HG03103 (cell line): Measurements from ENCODE around the gene CAPRIN1.
A peak's percentile ranks its signal among the peaks of the same experiment; 100 is the strongest.
"Not testable (repeated sequence)": the region's sequence is repeated elsewhere in the genome, so short reads cannot be mapped to it uniquely, and the experiment has no call there.

ENCODE experiments used
- ATAC-seq: cut with Tn5 transposase; IDR thresholded peaks from one replicate; pipeline ENCODE4 v1.9.1; 2021; ENCODE audit warnings: low read depth; ENCODE audit not compliant: unreplicated experiment

CAPRIN1 gene

DNA sequence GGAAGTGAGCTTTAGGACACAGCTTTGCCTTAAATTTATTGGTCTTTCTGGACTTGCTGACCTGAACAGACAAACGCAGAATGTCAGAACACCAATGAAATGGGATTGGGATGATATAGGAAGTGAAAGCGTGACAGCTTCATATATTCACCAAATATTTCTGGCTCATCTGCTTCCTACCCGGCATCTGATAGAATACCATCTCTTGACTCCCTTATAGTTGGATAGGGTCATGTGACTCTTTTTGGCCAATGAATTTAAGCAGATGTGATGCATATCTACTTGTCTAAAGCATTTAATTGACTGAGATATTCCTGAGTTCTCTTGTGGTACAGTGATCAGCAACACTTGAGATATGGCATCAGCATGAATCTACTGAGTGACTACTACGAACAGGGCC is 2.5 kb upstream of the CAPRIN1 start:
- no peak for ATAC-seq

DNA sequence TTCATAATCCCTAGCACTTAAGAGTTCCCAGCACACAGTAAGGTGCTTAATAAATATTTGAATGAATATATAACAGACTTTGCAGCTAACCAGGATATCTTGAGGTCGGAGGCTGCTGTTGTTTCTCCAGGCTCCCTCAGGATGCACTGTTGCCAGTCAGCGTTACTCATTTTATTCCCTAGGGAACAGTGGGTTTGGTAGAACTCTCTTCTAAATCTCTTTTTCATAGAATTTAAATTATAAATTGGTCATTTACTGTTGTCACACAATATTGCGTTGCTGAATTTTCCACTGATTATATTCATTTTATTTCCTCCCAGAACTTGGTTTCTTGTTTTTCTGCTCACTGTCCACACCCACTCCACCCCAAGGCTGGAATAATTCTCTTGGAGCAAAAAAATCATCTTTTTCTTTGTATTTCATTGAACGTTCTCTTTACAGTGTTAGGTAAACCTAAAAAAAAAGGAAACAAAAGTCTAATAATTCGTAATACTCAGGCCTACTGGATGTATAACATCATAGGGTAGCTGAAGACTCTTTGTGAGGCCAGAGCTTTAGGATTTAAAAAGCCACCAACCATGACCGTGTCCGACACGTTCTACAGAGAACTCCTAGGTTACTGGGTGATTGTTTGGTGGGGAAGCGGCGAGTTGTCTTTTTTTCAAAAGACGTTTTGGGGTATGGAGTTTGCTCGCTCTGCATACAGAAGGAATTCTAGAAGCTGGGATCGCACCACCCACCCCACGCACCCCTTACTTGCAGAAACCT is 766 bp upstream of the CAPRIN1 start:
- no peak for ATAC-seq

DNA sequence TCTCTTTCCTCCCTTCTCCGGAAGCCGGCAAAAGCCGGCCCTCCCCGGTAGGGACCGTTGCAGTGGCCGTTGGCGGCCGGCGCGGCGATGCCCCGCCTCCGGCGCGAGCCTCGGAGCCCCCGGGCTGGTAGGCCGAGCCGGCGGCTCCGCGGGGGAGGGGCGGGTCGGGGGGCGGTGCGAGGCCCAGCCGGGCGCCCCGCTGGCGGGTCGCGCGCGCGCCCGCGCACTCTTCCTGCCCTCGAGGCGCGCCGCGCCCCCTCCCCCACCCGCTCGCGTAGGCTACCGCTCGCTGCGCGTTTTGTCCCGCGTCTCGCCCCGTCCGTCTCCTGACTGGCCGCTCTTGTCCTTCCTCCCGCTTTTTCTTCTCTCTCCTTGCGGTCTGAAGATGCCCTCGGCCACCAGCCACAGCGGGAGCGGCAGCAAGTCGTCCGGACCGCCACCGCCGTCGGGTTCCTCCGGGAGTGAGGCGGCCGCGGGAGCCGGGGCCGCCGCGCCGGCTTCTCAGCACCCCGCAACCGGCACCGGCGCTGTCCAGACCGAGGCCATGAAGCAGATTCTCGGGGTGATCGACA is 591 bp downstream of the CAPRIN1 start:
- peak; percentile 42 for ATAC-seq

DNA sequence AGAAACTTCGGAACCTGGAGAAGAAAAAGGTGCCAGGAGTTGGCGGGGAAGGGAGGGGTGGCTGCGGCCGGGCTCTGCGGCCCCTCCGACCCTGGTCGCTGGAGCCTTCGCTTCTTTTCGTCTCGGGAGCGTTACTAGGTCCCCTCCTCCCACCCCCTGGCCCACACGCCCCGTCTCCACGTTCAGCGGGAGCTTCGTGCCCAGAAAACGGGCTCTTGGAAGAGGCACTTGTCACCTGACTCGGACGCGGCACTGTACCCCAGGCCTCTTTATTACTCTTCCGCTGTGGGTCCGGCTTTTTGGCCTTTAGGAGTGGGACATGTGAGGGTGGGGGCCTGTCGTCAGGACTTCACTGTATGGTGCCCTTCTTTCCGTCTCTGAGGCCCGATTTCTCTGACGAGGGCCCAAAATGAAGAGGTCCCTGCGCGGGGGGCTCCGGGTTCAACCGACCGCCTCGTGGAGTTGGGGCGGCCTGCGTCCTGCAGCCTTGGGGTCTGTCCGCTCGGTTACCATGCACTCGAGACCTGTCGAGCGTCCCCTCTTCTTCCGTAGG is 1.2 kb downstream of the CAPRIN1 start:
- ATAC-seq: no peak

DNA sequence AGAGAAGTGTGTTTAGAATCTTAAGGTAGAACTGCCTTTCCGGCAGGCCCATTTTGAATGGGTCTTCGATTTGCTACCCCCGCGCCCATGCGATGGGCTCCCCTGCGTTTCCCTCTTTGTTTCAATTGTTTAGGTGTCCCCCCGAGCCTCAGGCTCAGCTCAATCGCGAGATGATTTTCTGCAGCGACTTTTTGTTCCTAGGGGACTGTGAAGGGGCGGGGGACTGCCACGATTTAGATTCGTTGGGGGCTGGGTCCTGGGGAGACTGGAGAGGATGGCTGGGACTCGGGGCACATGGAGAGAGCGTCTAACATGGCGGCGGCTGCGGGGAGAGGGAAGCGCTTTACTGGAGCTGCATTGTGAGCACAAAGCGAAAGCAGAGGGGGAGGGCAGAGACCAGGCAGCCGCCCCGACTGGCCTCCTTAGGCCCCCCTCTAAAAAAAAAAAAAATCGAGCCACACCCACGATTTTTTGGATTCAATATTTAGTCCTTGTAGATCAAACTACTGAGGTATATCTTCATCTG is 1.7 kb downstream of the CAPRIN1 start:
- ATAC-seq: peak; percentile 41

DNA sequence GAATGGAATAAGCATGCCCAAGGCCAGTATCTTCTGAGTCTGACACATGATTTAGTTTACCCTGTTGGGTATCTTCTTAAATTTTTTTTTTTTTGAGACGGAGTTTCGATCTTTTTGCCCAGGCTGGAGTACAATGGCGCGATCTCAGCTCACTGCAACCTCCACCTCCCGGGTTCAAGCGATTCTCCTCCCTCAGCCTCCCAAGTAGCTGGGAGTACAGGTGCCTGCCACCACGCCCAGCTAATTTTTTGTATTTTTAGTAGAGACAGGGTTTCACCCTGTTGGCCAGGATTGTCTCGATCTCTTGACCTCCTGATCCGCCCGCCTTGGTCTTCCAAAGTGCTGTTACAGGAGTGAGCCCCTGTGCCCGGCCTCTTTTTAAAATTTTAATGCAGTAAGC is 2.8 kb downstream of the CAPRIN1 start:
- ATAC-seq: not testable (repeated sequence)

DNA sequence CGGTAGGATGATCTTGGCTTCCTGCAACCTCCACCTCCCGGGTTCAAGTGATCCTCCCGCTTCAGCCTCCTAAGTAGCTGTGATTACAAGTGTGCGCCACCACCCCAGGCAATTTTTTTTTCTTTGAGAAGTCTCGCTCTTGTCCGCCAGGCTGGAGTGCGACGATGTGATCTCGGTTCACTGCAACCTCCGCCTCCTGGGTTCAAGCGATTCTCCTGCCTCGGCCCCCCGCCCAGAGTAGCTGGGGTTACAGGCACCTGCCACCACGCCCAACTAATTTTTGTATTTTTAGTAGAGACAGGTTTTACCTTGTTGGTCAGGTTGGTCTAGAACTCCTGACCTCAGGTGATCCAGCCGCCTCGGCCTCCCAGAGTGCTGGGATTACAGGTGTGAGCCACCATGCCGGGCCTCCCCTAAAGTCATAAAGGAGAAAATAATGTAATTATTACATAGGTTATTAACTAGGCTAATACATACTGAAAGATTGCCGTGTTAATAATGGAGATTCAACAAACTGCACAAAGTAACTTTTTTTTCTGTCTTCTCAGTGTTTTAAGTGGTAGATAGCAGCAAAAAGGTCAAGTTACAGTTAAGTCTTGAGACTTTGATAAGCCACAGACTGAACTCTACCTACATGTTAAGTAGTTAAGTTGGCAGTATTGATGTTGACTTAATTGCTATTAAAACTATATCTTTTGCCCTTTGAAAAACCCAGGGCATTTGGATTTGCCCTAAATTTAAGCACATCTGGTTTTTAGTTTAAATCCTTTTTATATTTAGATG is 3.9 kb downstream of the CAPRIN1 start:
- ATAC-seq: no peak

DNA sequence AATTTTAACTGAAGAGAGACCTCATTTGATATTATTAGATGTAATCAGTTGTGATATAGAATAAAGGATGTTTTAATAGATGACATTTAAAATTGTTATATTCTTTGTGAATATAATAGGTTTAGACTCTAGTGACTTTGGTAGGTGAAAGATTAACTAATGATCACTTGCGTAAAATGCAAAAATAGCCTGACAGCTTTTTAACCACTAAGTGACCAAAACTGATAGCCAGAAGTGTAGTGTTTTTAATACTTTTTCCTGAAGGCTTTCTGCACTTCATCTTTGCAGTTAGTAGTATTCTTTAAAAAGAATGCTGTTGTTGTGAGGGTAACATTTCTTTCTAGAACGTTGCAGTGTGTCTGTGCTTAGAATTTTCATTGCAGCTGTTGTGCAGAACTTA is 5.1 kb downstream of the CAPRIN1 start:
- no peak for ATAC-seq

DNA sequence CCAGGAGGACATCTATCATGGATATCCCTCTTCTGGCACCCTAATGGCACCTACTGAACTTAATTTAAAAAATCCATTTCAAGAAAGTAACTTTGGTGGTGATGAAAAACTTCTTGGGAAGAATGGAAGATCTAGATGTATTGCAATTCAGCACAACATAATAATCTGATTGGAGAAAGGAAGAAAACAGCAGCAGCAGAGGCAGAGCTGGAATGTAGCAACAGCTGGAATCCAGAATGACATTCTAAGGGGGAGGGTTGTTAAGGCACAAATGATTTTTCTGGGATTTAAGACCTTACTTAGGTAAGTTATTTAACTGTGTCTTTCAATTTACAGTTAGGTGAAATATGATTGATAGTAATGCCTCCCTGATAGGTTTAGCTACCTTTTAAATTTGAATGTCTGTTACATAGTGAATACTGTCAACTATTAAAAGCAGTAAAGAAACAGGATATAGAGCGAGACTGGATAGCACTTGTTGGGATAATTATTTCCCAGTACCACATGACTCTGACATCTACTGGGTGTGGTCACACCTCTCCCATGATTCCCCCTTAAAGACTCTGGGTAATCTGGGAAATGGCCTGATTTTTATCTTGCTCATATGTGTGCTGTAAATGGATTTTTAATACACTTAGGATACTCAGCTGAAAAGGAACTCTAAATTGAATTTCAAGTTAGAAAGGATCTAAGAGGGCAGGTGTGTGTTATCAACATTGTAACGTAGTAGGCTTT is 11.7 kb downstream of the CAPRIN1 start:
- ATAC-seq: no peak

DNA sequence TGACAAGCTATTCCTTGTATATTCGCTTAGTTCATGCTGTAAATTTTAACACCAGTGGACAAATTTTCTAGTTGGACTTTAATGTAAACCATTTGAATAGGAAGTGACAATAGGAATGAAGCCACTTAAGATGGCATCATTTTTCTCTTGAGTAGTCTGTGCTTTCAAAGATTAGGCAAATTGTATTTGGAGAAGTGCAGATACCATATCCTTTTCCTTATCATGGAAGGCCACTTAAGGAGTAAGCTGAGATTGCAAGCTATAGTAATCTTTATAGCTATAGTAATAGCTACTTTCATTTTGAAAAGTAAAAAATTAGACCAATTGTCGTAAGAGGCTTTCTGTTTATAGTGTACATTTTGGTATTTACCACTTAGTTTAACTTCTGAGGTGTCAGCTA is 12.8 kb downstream of the CAPRIN1 start:
- no peak for ATAC-seq

DNA sequence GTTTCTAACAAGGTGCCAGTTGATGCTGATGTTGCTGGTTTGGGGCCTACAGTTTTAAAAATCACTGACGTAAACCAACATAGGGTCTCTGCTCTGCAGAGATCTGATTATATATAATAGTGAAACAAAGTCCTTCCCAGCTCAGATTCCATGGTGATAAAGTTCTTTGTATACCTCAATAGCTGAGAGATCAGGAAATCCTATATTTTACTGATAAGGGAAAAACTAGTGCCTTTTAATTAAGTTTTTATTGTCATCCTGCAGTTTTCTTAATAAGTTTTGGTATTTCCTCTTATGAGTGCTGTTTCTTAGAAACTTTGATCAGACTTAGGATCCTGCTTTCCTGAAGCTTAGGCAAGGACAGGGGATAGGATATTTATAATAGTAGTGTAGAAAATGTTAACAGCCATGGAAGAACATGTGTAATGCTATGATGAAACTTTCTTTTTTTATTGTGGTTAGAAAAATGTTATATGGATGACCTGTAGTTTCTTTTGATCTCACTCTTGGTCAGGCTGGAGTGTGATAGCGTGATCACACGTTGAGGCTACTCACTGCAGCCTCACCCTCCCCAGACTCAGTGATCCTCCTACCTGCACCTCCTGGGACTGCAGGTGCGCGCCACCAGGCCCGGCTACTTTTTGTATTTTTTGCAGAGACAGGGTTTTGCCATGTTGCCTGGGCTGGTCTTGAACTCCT is 14.1 kb downstream of the CAPRIN1 start:
- no peak for ATAC-seq

DNA sequence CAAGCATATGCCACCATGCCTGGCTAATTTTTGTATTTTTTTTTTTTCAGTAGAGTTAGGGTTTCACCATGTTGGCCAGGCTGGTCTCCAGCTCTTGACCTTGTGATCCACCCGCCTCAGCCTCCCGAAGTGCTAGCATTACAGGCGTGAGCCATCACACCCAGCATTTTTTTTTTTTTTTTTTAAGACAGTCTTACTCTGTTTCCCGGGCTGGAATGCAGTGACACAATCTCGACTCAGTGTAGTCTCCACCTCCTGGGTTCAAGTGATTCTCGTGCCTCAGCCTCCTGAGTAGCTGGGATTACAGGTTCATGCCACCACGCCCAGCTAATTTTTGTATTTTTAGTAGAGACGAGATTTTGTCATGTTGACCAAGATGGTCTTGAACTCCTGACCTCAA is 15.2 kb downstream of the CAPRIN1 start:
- not testable (repeated sequence) for ATAC-seq

DNA sequence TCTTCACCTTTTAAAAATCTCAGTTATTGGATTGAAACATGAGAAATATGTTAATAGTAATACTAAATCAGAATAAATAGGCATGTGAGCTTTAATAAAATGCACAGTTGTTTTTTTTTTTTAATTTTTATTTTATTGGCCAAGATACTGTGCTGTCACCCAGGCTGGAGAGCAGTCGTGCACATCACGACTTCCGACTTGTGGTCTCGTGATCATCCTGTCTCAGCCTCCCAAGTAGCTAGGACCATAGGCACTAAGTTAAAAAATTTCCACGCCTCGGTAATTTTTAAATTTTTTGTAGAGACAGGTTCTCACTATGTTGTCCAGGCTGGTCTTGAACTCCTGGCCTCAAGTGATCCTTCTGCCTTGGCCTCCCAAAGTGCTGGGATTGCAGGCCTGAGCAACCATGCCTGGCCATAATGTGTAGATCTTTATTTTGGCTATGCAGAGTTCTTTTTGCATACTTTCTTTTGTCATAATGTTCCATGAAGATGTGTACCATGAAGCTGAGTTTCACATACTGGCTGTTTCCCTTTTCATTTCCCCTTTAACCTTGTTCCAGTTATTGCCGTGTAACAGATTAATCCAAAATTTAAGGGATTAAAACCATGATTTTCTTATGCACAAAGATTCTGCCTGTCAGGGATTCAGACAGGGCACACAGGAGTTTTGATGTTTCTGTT is 16.0 kb downstream of the CAPRIN1 start:
- ATAC-seq: no peak

DNA sequence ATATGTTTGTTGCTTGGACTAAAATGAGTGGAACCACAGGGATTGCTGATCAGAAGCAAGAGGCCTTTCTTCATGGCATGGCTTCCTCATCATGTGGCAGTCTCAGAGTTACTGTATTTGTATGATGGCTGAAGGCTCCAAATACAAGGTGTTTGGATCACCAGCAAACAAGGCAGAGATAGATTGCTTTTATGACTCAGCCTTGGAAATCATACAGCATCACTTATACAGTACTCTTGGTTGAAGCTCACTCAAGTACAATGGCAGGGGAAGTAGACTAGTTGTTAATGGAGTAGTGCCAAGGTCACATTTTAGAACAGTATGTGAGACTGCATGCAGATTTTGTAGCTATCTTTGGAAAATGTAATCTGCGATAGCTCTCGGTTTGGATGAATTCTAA is 16.6 kb downstream of the CAPRIN1 start:
- no peak for ATAC-seq

DNA sequence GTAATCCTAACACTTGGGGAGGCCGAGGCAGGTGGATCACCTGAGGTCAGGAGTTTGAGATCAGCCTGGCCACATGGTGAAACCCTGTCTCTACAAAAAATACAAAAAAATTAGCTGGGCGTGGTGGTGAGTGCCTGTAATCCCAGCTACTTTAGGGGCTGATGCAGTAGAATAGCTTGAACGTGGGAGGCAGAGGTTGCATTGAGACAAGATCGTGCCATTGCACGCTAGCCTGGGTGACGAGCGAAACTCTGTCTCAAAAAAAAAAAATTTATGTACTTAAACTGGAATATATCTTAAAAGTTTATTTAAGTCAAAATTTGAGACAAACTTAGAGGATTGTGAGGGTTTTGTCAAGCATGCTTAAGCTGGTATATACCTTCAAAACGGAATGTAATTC is 19.8 kb downstream of the CAPRIN1 start:
- ATAC-seq: not testable (repeated sequence)

DNA sequence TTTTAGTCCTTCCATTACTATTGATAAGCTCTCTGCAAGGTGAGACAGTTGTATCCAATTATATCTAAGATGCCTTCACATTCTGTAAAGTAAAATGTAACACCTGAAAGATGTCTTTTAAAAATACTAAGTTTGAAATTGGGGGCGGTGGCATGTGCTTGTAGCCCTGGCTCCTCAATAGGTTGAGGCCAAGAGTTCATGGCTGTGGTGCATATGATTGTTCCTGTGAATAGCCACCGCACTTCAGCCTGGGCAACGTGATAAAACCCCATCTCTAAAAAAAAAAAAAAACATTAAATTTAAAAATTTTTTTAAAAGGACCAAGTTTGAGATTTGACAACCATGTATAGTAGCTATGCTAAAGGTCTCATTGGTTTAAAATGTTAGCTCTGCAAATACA is 20.5 kb downstream of the CAPRIN1 start:
- ATAC-seq: no peak

DNA sequence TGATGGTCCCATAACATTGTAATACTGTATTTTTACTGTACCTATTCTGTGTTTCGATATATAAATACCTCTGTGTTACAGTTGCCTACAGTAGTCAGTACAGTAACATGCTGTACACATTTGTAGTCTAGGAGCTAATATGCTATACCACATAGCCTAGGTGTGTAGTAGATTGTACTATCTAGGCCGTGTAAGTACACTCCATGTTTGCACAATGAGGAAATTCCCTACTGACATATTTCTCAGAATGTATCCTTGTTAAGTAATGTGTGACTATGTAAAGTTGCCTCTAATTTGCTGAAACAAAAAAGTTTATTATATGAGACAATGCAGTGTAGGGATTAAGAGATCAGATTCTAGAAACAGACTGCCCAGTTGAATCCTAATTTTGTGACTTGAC is 21.3 kb downstream of the CAPRIN1 start:
- no peak for ATAC-seq

DNA sequence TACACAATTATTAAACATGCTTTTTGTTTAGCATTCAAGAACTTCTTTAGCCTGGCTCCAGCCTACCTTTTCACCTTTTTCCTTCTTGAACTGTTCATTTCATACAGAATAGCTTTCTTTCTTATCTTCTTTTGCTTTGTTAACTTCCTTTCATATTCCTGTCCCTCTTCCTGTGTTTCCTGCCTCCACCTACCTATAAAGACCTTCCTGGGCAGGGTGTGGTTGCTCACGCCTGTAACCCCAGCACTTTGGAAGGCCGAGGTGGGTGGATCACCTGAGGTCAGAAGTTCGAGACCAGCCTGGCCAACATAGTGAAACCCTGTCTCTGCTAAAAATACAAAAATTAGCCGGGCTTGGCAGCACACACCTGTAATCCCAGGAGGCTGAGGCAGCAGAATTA is 22.9 kb downstream of the CAPRIN1 start:
- ATAC-seq: no peak

DNA sequence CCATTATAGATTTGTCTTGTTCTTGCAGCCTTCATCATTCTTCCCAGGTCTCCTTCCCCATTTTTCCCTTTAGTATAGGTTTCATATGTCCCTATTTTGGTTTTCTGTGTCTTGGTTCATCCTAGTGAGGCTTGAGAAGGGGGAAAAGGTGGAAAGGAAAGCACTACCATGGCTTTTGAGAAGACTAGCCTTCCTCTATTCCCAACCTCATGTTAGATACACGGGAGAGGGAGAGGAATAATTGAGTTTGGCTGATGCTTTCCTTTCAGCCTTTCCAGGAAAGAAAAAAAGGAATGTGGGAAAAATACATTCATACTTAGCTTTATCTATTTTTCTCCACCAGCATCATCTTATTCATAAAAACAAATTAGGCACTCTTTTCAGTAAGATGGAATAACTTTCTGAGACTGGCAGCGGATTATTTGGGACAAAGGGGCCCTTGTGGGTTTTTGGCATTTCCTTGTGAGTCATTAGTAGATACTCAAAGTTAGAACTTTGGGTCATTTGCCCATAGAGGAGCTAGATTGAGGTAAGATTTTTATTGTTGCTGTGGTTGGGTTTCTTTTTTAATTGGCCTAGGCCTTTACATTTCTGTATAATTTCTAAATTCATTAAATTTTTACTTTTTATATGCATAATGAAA is 23.8 kb downstream of the CAPRIN1 start:
- ATAC-seq: no peak
